GM06990 (cell line): Measurements from ENCODE around the gene EFNA3.

Experiments used
- DNase-seq: peaks from one replicate; pipeline ENCODE4 v3.0.0-alpha.2; 2011; ENCODE audit not compliant: insufficient read length; ENCODE audit errors: extremely low read depth
- H3K27me3 ChIP-seq: replicated peaks from 2 replicates; pipeline ENCODE4 v1.6.0; 2011; ENCODE audit warnings: low read length; ENCODE audit not compliant: control insufficient read depth, insufficient read depth
- H3K36me3 ChIP-seq: 2 replicates; pipeline ENCODE4 v1.5.1; 2011; ENCODE audit warnings: low read length; ENCODE audit not compliant: control insufficient read depth, insufficient read depth
- H3K4me3 ChIP-seq: replicated peaks from 2 replicates; pipeline ENCODE4 v1.5.1; 2011; ENCODE audit warnings: low read depth, mild to moderate bottlenecking, control low read depth, low read length
- TF ChIP-seq, protein P1 (sequence below): IDR thresholded peaks from 2 replicates; pipeline ENCODE4 v1.5.1; 2011; ENCODE audit warnings: low read length, control low read depth, mild to moderate bottlenecking, inconsistent platforms; ENCODE audit not compliant: insufficient read depth, poor library complexity, severe bottlenecking

EFNA3 gene

DNA sequence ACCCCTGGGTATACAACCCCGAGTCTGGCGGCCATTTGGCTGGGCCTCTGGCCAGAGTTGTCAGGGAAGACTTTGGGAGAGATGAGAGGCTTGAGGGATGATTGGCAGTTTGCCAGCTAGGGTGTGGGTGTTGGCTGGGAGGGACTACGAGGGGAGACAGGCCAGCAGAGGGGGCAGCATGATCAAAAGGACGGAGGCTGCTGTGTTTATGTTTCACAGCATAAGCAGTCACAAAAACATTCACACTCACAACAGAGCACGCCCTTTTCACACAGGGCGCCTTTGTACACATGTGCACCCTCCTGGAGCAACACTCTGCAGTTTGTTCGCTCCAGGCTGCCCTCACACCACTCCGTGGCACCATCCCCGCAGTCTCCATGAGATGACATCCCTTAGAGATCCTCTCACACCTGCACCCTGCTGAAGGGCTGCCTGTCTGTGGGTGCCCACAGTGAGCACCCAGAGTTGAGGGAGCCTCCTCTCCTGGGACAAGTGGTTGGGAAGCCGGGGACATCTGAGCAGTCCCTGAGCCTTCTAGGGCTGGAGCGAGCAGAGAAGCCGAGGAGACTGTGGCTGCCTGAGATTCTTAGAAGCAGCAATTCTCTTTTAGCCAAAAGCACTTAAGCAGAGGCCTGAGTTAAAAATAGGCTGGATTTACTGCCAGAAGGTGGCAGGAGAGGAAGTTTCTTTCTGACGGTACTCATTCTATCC, 15.4 kb downstream of the EFNA3 start:
- H3K27me3 ChIP-seq, result peaks cover 1% of the 10 kb centered on the region
- no peaks in the 10 kb centered on the region for H3K36me3 ChIP-seq
- TF ChIP-seq, protein P1, sequence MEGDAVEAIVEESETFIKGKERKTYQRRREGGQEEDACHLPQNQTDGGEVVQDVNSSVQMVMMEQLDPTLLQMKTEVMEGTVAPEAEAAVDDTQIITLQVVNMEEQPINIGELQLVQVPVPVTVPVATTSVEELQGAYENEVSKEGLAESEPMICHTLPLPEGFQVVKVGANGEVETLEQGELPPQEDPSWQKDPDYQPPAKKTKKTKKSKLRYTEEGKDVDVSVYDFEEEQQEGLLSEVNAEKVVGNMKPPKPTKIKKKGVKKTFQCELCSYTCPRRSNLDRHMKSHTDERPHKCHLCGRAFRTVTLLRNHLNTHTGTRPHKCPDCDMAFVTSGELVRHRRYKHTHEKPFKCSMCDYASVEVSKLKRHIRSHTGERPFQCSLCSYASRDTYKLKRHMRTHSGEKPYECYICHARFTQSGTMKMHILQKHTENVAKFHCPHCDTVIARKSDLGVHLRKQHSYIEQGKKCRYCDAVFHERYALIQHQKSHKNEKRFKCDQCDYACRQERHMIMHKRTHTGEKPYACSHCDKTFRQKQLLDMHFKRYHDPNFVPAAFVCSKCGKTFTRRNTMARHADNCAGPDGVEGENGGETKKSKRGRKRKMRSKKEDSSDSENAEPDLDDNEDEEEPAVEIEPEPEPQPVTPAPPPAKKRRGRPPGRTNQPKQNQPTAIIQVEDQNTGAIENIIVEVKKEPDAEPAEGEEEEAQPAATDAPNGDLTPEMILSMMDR, result peak; percentile 28
- DNase-seq, result no peak
- H3K4me3 ChIP-seq, result no peak overlapping the region

GRCh38 chr1:155094622-155094948, 15.9 kb downstream of the EFNA3 start:
- Histone ChIP-seq H3K4me3 (no peak overlapping the region), H3K36me3 (no peaks in the 10 kb centered on the region), H3K27me3 (peaks cover 1% of the 10 kb centered on the region)
- TF ChIP-seq, protein P1, result no peak
- DNase-seq, result no peak

- TF ChIP-seq, protein P1, result no peak
- Histone ChIP-seq H3K4me3 (no peak overlapping the region), H3K36me3 (no peaks in the 10 kb centered on the region), H3K27me3 (no peaks in the 10 kb centered on the region; the same call in 1 of the 2 replicates)
- DNase-seq, result no peak
Measured at GRCh38 chr1:155099331-155099730, 20.7 kb downstream of the EFNA3 start.

GRCh38 chr1:155103325-155103724, 24.7 kb downstream of the EFNA3 start:
- no peak for DNase-seq
- Histone ChIP-seq H3K36me3 (no peaks in the 10 kb centered on the region), H3K27me3 (no peaks in the 10 kb centered on the region; the same call in 1 of the 2 replicates), H3K4me3 (no peak overlapping the region)
- TF ChIP-seq, protein P1, result no peak

GRCh38 chr1:155104605-155105534, 26.2 kb downstream of the EFNA3 start:
- TF ChIP-seq, protein P1, result no peak
- no peak for DNase-seq

More at GRCh38 chr1:155104605-155105534, 26.2 kb downstream of the EFNA3 start:
- H3K27me3 ChIP-seq, result no peaks in the 10 kb centered on the region
- H3K36me3 ChIP-seq, result no peaks in the 10 kb centered on the region
- no peak overlapping the region for H3K4me3 ChIP-seq
